Sigmoid colon (tissue), 7 donors: ENCODE measurements around the gene DNAJC8. TPM values are rescaled to one million over a fixed set of nuclear protein-coding genes. Genes with fewer than 3 reads are reported as not detected.

Experiments
- DNase-seq: peaks from one replicate; pipeline ENCODE4 v3.0.0-alpha.2; 2019
- H3K27ac ChIP-seq, 4 donors: fragments of 200-600 bp; sonication (generic); one replicate each; pipeline ENCODE4 v1.5.1; 2016 to 2019; ENCODE audit warnings: mild to moderate bottlenecking in 1 of 4
- H3K27me3 ChIP-seq, 3 donors: fragments of 200-600 bp; sonication (generic); one replicate each; pipeline ENCODE4 v1.5.1; 2019; ENCODE audit warnings: mild to moderate bottlenecking in 1 of 3
- H3K36me3 ChIP-seq, 4 donors: fragments of 200-600 bp; sonication (generic); one replicate each; pipeline ENCODE4 v1.5.1; 2016 to 2019
- H3K4me1 ChIP-seq, 4 donors: fragments of 200-600 bp; sonication (generic); one replicate each; pipeline ENCODE4 v1.5.1; 2017 to 2019
- H3K4me3 ChIP-seq, 4 donors: fragments of 200-600 bp; sonication (generic); one replicate each; pipeline ENCODE4 v1.5.1; 2017 to 2019; ENCODE audit warnings: mild to moderate bottlenecking in 2 of 4, moderate library complexity in 1 of 4
- H3K9me3 ChIP-seq, 4 donors: fragments of 200-600 bp in 3 of 4; sonication (generic) in 3 of 4; one replicate each; pipeline versions ENCODE4 v1.5.1 to v1.6.1; 2013 to 2019
- CTCF ChIP-seq, 4 experiments: fragments of 450-650 bp in 3 of 4; fragments of 200-600 bp in 1 of 4; IDR thresholded peaks; one replicate each; pipeline ENCODE4 v1.5.1; 2016 to 2019; ENCODE audit warnings: antibody characterized with exemption in 4 of 4, mild to moderate bottlenecking in 3 of 4, moderate library complexity in 2 of 4
- EP300 ChIP-seq, 4 donors: sonication (generic); formaldehyde crosslinking; IDR thresholded peaks; one replicate each; pipeline ENCODE4 v1.6.1; 2017; ENCODE audit warnings: antibody characterized with exemption in 4 of 4
- POLR2A ChIP-seq, 2 donors: fragments of 450-650 bp; IDR thresholded peaks; one replicate each; pipeline ENCODE4 v1.6.1; 2016; ENCODE audit warnings: antibody characterized with exemption in 2 of 2, mild to moderate bottlenecking in 2 of 2, moderate library complexity in 2 of 2
- POLR2AphosphoS5 ChIP-seq, 4 donors: sonication (generic); formaldehyde crosslinking; IDR thresholded peaks; one replicate each; pipeline ENCODE4 v1.6.1; 2017; ENCODE audit warnings: antibody characterized with exemption in 4 of 4
- WGBS, 2 donors: extraction: QIAGEN DNeasy Blood & Tissue Kit; methylation state at CpG; one replicate each; pipeline ENCODE4 v1.1.7; 2013; 5-methylcytosine and 5-hydroxymethylcytosine counted together
- intact Hi-C: fragments of 100-400 bp; cut with DNase I; formaldehyde crosslinking; loops from one replicate; pipeline ENCODE4 v1.15.1; 2023
- polyA plus RNA-seq, 3 donors: library from polyadenylated mRNA; stranded (reverse); fragments of 200-250 nt; gene quantifications; one replicate each; pipeline ENCODE4 v1.2.3, GENCODE V29; 2013
- total RNA-seq, 4 donors: library from RNA; depleted of rRNA; stranded (reverse); fragments of >200 nt; gene quantifications; one replicate each; pipeline ENCODE4 v1.1.0, GENCODE V29; 2016
- donor health status: healthy with polysubstance abuse.
- donor health status: Bipolar disorder and iron deficiency.
- donor health status: healthy.

DNAJC8 gene
- total and polyA plus RNA-seq, 7 donors: 64.5 to 94.3 (median 87.8) TPM

- 3 to 7% methylated on average over 20 of the region's 20 CpGs for WGBS, 2 donors
- no peaks in the 10 kb centered on the region for H3K36me3 ChIP-seq
- H3K4me1 ChIP-seq: peaks cover 0 to 34% (median 22%) of the 10 kb centered on the region in 4 donors
- peak overlapping the region; percentile 91 to 96 (median 94) for H3K27ac ChIP-seq
- no peak for DNase-seq
- intact Hi-C loops: loop anchor here (10.0 kb wide), 2 partner anchors 268 to 348 kb away; partner anchors contain the start of gene RCC1
- TF ChIP-seq EP300 (IDR thresholded peaks at IDR 0.05) (no peak), POLR2A (IDR thresholded peaks at IDR 0.05) (no peak), POLR2AphosphoS5 (IDR thresholded peaks at IDR 0.05) (no peak), CTCF (IDR thresholded peaks at IDR 0.05) (no peak)
- no peaks in the 10 kb centered on the region for H3K9me3 ChIP-seq
- H3K27me3 ChIP-seq: no peaks in the 10 kb centered on the region
- H3K4me3 ChIP-seq: peak overlapping the region; percentile 80 to 97 (median 94)
These were observed 4.0 kb upstream of the DNAJC8 start for GRCh38 chr1:28236656-28237322.

- WGBS, 2 donors: 0% methylated on average over 60 of the region's 60 CpGs
- Histone ChIP-seq H3K4me1 (peaks cover 0 to 41% (median 30%) of the 10 kb centered on the region in 4 donors), H3K4me3 (peak within 1 kb of the TSS; percentile 80 to 97 (median 94)), H3K9me3 (no peaks in the 10 kb centered on the region), H3K27ac (peak within 1 kb of the TSS; percentile 91 to 96 (median 94)), H3K36me3 (no peaks in the 10 kb centered on the region), H3K27me3 (no peaks in the 10 kb centered on the region)
- intact Hi-C loops: loop anchor here (10.0 kb wide), 2 partner anchors 269 to 349 kb away; partner anchors contain the start of gene RCC1
- peak; percentile 99 for DNase-seq
- TF ChIP-seq EP300 (IDR thresholded peaks at IDR 0.05) (no peak), CTCF (IDR thresholded peaks at IDR 0.05) (no peak), POLR2A (IDR thresholded peaks at IDR 0.05) (peak; percentile 82 to 91), POLR2AphosphoS5 (IDR thresholded peaks at IDR 0.05) (peak; percentile 97 to 99 (median 98))
These were observed 3.2 kb upstream of the DNAJC8 start, which contains the start of gene ATP5IF1 for GRCh38 chr1:28235755-28236655. ATP5IF1 (plus strand) TSS chr1:28236124; CDS start chr1:28236184, 60 bp downstream.

- no peaks in the 10 kb centered on the region for H3K27me3 ChIP-seq
- H3K4me1 ChIP-seq: peaks cover 0 to 49% (median 41%) of the 10 kb centered on the region in 4 donors
- peaks cover 0 to 17% (median 3%) of the 10 kb centered on the region in 4 donors for H3K36me3 ChIP-seq
- peak overlapping the region; percentile 79 to 88 (median 82) for H3K27ac ChIP-seq
- TF ChIP-seq POLR2A (IDR thresholded peaks at IDR 0.05) (no peak), EP300 (IDR thresholded peaks at IDR 0.05) (no peak), POLR2AphosphoS5 (IDR thresholded peaks at IDR 0.05) (no peak), CTCF (IDR thresholded peaks at IDR 0.05) (no peak)
- H3K4me3 ChIP-seq: peak overlapping the region; percentile 57 to 99 (median 90)
- intact Hi-C loops: loop anchor here (5.0 to 10.0 kb wide), 3 partner anchors 146 to 352 kb away; partner anchors contain the start of genes EYA3 and RCC1
- no peaks in the 10 kb centered on the region for H3K9me3 ChIP-seq
- 65 to 68% methylated on average over 14 of the region's 14 CpGs for WGBS, 2 donors
- no peak for DNase-seq
These were observed 406 bp upstream of the DNAJC8 start for GRCh38 chr1:28233264-28233606.

- no peak overlapping the region for H3K4me3 ChIP-seq
- no peaks in the 10 kb centered on the region for H3K27me3 ChIP-seq
- H3K4me1 ChIP-seq: peaks cover 0 to 30% (median 26%) of the 10 kb centered on the region in 4 donors
- 86 to 89% methylated on average over 2 of the region's 2 CpGs for WGBS, 2 donors
- H3K27ac ChIP-seq: no peak overlapping the region
- DNase-seq: no peak
- intact Hi-C loops: loop anchor here (5.0 to 10.0 kb wide), 3 partner anchors 143 to 355 kb away; partner anchors contain the start of genes EYA3 and RCC1
- peaks cover 0 to 48% (median 23%) of the 10 kb centered on the region in 4 donors for H3K36me3 ChIP-seq
- TF ChIP-seq CTCF (IDR thresholded peaks at IDR 0.05): no peak
- TF ChIP-seq POLR2A (IDR thresholded peaks at IDR 0.05): no peak
- TF ChIP-seq EP300 (IDR thresholded peaks at IDR 0.05): no peak
- no peak for TF ChIP-seq POLR2AphosphoS5 (IDR thresholded peaks at IDR 0.05)
- H3K9me3 ChIP-seq: no peaks in the 10 kb centered on the region
These were observed 2.8 kb downstream of the DNAJC8 start for GRCh38 chr1:28229996-28230395.
